Adrenal gland (tissue), 5 donors: ENCODE data around the gene NFIB.

ENCODE experiments used
- CTCF ChIP-seq, 6 experiments: fragments of 450-650 bp in 4 of 6; fragments of 200-600 bp in 2 of 6; sonication (generic) in 1 of 6; IDR thresholded peaks; 1 replicate in 5 of 6; 2 replicates in 1 of 6; pipeline versions ENCODE4 v1.5.1 to v1.8.0; 2016 to 2021; ENCODE audit warnings: antibody characterized with exemption in 6 of 6, mild to moderate bottlenecking in 2 of 6, moderate library complexity in 1 of 6
- POLR2A ChIP-seq, 2 donors: fragments of 450-650 bp; IDR thresholded peaks; one replicate each; pipeline ENCODE4 v1.6.1; 2017; ENCODE audit warnings: antibody characterized with exemption in 2 of 2, mild to moderate bottlenecking in 2 of 2, moderate library complexity in 1 of 2
- donor health status: DM: no; HTN: no; CAD: no.

GRCh38 chr9:14293801-14294200 is 20.1 kb downstream of the NFIB start:
- no peak for TF ChIP-seq POLR2A (IDR thresholded peaks at IDR 0.05)
- no peak for TF ChIP-seq CTCF (IDR thresholded peaks at IDR 0.05)
